GM19023 (cell line): ENCODE results near the gene ZNF606.
A peak's percentile ranks its signal among the peaks of the same experiment; 100 is the strongest.
"Not testable (repeated sequence)": the region's sequence is repeated elsewhere in the genome, so short reads cannot be mapped to it uniquely, and the experiment has no call there.

Source experiments
- ATAC-seq: cut with Tn5 transposase; IDR thresholded peaks from one replicate; pipeline ENCODE4 v1.9.1; 2021; ENCODE audit warnings: mild to moderate bottlenecking, moderate library complexity; ENCODE audit not compliant: unreplicated experiment

The ZNF606 gene

GRCh38 chr19:58010507-58010906 is 7.9 kb upstream of the ZNF606 start:
- ATAC-seq: no peak

DNA sequence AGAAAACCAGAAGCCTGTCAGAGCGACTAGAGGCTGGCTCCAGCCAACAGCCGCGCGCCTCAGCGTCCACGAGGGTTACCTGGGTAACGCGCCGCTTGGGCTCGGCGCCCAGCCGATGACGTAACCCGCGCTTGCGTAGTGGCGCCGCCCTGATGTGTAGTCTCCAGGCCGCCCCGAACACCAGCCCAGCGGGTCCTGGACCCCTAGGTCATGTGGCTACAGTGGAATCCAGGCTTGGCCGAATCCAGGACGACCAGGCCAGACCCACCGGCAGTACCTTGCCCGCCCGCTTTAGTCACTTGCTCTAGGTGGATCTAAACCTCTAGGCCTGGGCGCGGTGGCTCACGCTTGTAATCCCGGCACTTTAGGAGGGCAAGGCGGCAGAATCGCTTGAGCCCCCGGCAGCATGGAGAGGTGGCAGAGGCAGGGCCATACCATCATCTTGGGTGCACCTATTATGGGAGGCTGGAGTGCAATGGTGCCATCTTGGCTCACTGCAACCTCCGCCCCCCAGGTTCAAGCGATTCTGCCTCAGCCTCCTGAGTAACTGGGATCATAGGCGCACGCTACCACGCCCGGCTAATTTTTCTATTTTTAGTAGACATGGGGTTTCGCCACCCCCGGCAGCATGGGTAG is 7.2 kb upstream of the ZNF606 start:
- ATAC-seq: no peak

DNA sequence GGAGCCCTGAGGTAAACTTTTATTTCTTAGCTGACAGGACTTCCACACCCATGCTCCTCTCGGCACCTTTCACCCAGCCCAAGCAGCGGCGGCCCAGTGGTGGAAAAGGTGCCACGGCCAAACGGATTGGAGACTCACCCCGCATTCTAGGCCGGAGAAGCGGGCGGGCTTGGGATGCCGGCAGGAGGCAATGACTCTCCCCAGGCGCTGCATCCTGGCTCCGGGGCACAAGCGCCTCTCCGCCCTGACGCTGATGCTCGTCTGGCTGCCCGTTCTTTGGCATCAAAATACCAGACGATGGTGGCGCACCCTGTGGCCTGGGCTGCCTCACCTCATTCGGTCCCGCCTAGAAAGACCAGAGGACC is 6.7 kb upstream of the ZNF606 start:
- no peak for ATAC-seq

- ATAC-seq: not testable (repeated sequence)
These were observed 6.3 kb upstream of the ZNF606 start for GRCh38 chr19:58008877-58009276.

- ATAC-seq: no peak
These were observed 4.7 kb upstream of the ZNF606 start for GRCh38 chr19:58007285-58007684.

GRCh38 chr19:58003174-58003828 is 681 bp upstream of the ZNF606 start:
- ATAC-seq: no peak

- no peak for ATAC-seq
These were observed 688 bp downstream of the ZNF606 start for GRCh38 chr19:58001895-58002369.

DNA sequence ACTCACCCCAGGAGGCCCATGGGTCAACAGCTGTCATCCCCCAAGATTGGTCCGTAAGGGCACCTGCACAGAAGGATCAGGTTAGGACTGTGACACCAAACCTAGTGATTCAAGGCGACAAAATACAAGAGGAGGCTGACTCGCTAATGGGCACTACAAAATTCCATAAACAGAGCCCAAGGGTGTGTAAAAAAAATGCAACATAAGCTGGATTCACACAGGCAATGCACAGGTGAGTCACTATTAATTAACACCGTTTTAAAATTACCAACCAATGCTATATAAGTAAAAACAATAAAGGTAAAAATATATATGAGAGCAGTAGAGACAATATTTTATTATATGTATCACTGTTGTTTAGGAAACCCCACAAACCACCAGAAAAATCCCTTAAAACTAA is 1.9 kb downstream of the ZNF606 start:
- ATAC-seq: no peak

DNA sequence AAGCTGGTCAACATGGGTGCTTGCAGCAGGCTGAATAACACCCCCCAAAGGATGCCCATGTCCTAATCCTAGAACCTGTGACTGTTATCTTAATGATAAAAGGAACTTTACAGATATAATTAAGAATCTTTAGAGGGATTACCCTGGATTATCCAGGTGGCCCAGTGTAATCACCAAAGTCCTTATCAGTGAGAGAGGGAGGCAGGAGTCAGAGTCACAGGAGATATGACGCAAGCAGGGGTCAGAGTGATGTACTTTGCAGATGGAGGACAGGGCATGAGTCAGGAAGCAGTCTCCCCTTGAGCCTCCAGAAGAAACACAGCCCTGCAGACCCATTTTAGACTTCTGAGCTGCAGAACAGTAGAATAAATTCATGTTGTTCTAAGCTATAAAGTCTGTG is 9.8 kb downstream of the ZNF606 start:
- no peak for ATAC-seq

GRCh38 chr19:57978586-57979289 is 23.9 kb downstream of the ZNF606 start:
- ATAC-seq: no peak

- ATAC-seq: no peak
These were observed 28.2 kb downstream of the ZNF606 start, which contains the start of gene C19orf18 for GRCh38 chr19:57974434-57974833. C19orf18 (minus strand) TSS chr19:57974534; CDS start chr19:57974432, 102 bp downstream.

DNA sequence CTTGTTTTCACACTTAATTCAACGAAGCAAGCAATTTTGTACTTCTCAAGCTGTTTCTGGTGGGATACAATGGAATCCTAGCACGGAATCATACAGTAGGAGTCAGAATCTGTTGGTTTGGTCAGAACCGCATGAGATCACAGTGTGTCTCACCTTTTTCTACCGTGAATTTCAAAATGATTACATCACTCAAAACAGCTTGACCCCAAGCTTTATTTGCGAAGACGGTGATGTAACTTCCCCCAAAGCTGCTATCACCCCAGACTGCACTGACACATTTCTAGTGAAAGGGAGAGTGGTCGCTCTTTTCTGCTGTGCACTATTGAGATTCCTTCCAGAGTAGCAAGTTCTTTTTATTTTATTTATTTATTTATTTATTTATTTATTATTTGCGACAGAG is 37.9 kb downstream of the ZNF606 start:
- ATAC-seq: no peak

DNA sequence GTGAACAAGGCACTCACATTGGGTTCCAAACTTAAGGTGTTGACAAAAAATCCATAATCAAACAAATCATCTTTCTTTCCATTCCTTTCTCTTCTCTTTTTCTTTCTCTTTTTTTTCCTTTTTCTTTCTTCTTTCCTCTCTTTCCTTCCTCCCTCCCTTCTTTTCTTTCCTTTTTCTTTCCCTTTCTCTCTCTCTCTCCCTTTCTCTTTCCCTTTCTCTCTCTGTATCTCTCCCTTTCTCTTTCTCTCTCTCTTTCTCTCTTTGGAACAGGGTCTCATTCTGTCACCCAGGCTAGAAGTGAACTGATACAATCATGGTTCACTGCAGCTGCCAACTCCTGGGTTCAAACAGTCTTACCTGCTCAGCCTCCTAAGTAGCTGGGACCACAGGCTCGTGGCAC is 40.8 kb downstream of the ZNF606 start:
- ATAC-seq: no peak

DNA sequence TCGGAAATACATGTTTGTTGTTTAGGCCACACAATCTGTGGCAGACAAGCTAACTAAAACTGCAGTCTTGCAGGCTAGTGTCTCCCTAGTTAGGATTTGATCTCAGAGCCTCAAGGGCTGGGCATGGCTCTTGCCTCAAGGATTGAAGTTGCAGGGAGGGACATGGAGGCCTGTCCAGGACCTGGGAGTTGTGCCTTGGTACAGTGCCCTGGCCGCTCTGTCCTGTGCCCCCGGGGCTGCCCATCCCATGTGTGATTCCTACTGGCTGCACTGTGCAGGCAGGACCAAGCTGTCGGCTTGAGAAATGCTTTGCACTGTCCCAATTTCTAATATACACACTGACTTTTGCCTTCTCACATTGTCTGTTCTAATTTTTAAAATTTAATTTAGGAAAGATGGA is 47.6 kb downstream of the ZNF606 start:
- no peak for ATAC-seq

DNA sequence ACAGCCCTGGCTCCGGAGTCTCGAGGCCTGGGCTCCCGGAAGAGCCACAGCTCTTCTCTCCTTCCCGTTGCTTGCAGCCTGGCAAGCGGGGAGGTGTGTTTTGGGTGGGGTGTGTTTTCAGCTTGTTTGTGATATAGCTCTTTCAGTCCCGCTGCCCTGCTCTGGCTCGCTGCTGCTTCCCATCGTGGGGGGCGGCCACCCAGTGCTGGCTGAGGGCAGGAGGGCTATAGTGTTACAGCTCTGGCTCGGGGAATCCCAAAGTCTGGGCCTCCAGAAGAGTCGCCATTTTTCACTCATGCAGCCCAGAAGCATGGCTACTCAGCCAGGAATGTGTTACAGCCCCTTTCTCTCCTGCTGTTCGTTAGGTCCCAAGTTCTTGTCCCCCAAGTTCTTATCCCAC is 52.9 kb downstream of the ZNF606 start:
- ATAC-seq: no peak

- ATAC-seq: no peak
These were observed 53.3 kb downstream of the ZNF606 start for GRCh38 chr19:57949296-57949695.

DNA sequence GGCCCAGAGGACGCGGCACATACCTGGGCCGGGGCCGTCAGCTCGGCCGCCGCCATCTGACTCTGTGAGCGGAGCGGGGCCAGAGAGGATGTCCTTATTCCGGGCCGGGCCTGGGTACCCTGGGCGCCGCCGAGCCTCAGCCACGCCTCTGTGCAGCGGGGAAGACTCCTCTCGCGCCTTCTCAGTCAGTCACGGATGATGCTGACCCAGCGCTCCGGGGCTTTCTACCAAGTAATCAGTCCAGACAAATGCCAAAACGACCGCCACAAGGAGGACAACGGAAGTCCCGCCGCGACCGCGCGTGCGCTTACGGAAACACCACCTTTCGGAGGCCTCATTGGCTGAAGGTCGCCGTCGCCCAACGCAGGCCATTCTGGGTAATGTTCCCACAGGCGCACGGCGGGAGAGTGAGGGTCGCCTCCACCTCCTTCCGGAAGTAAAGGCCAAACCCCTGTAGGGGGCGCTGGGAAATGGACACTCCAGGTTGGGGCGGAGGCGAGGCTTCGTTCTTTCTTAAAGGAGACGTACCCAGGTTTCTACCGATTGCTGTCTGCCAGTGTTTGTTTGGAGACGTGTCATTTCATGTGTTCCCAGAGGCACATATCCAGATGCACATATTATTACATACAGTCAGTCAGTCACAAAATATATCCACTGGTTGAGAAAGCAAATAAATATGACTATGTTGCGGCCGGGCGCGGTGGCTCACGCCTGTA is 55.0 kb downstream of the ZNF606 start, which contains the start of gene ZNF256:
ZNF256 (minus strand) TSS at position 288 of the 716 bp plus-strand sequence; CDS start at position 56, 232 bp downstream.
- peak; percentile 86 for ATAC-seq

GRCh38 chr19:57947088-57947418 is 55.6 kb downstream of the ZNF606 start:
- peak; percentile 20 for ATAC-seq

DNA sequence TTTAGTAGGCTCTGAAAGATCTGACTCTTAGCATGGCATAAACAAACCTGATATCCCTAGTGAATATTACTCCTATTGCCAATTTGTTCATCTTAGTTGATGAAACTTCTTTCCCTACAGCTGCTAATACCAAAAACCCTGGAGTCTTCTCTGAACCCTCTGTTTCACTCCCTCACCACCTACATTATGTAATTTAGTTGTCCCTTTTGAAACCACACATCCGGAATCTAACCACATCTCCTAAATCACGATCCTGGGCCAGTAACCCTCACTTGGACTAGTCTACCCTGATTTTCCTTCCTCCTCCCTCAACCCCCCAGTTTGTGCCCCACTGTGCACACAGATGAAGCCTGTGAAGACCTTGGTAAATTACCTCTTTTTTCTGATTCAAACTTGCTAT is 56.3 kb downstream of the ZNF606 start:
- no peak for ATAC-seq

GRCh38 chr19:57941593-57941992 is 61.0 kb downstream of the ZNF606 start:
- no peak for ATAC-seq

GRCh38 chr19:57935731-57936130 is 66.9 kb downstream of the ZNF606 start:
- ATAC-seq: no peak
